ENCODE results near the gene EPB42.

DNA sequence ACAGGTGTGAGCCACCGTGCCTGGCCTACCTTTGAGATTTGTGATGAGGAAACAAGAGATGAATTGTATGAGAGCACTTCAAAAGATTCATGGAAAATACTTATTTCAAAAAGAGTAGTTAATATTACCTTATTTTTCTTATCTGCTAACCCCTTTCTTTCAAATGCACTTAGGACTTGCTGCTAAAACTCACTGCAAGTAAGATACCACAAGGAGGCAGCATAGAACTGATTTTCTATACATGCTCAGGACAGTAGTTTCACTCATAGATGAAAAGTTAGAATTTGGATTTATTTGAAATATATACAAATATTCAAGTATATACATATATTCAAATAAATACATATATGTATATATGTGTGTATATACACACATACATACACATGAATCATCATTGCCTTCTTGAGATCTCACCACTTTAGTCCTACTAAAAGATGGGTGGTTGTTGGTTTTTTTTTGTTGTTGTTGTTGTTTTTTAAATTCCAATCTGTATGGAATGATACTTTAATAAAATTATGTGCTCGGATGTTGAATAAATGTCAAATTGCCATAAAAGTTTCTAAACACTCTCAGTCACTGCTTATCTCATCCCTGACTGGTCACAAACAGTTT, 33.2 kb downstream of the EPB42 start:
- TF ChIP-seq, protein P1, sequence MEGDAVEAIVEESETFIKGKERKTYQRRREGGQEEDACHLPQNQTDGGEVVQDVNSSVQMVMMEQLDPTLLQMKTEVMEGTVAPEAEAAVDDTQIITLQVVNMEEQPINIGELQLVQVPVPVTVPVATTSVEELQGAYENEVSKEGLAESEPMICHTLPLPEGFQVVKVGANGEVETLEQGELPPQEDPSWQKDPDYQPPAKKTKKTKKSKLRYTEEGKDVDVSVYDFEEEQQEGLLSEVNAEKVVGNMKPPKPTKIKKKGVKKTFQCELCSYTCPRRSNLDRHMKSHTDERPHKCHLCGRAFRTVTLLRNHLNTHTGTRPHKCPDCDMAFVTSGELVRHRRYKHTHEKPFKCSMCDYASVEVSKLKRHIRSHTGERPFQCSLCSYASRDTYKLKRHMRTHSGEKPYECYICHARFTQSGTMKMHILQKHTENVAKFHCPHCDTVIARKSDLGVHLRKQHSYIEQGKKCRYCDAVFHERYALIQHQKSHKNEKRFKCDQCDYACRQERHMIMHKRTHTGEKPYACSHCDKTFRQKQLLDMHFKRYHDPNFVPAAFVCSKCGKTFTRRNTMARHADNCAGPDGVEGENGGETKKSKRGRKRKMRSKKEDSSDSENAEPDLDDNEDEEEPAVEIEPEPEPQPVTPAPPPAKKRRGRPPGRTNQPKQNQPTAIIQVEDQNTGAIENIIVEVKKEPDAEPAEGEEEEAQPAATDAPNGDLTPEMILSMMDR (IDR thresholded peaks at IDR 0.05): peak; percentile 36; the same call in 1 of the 2 replicates
- TF ChIP-seq, protein P2, sequence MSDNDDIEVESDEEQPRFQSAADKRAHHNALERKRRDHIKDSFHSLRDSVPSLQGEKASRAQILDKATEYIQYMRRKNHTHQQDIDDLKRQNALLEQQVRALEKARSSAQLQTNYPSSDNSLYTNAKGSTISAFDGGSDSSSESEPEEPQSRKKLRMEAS (CRISPR knock-in tag; IDR thresholded peaks at IDR 0.05): no peak
- TF ChIP-seq, protein P3, sequence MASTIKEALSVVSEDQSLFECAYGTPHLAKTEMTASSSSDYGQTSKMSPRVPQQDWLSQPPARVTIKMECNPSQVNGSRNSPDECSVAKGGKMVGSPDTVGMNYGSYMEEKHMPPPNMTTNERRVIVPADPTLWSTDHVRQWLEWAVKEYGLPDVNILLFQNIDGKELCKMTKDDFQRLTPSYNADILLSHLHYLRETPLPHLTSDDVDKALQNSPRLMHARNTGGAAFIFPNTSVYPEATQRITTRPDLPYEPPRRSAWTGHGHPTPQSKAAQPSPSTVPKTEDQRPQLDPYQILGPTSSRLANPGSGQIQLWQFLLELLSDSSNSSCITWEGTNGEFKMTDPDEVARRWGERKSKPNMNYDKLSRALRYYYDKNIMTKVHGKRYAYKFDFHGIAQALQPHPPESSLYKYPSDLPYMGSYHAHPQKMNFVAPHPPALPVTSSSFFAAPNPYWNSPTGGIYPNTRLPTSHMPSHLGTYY (CRISPR knock-in tag; IDR thresholded peaks at IDR 0.05): no peak
- TF ChIP-seq EMX1 (CRISPR knock-in tag; IDR thresholded peaks at IDR 0.05) (no peak), ESRRA (CRISPR knock-in tag; IDR thresholded peaks at IDR 0.05; ENCODE audit: borderline replicate concordance) (no peak), TEAD4 (CRISPR knock-in tag; IDR thresholded peaks at IDR 0.05) (no peak), SMAD4 (CRISPR knock-in tag; IDR thresholded peaks at IDR 0.05) (no peak), IRF2 (CRISPR knock-in tag; IDR thresholded peaks at IDR 0.05; ENCODE audit: borderline replicate concordance, low read depth) (no peak), TCF7 (CRISPR knock-in tag; IDR thresholded peaks at IDR 0.05; ENCODE audit: low read depth) (no peak), CREM (CRISPR knock-in tag; IDR thresholded peaks at IDR 0.05) (no peak), JUN (CRISPR knock-in tag; IDR thresholded peaks at IDR 0.05) (no peak), ZNF121 (CRISPR knock-in tag; IDR thresholded peaks at IDR 0.05) (no peak)
- TF ChIP-seq, protein P4, sequence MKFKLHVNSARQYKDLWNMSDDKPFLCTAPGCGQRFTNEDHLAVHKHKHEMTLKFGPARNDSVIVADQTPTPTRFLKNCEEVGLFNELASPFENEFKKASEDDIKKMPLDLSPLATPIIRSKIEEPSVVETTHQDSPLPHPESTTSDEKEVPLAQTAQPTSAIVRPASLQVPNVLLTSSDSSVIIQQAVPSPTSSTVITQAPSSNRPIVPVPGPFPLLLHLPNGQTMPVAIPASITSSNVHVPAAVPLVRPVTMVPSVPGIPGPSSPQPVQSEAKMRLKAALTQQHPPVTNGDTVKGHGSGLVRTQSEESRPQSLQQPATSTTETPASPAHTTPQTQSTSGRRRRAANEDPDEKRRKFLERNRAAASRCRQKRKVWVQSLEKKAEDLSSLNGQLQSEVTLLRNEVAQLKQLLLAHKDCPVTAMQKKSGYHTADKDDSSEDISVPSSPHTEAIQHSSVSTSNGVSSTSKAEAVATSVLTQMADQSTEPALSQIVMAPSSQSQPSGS (CRISPR knock-in tag; IDR thresholded peaks at IDR 0.05; ENCODE audit: borderline replicate concordance, low read depth): no peak
- TF ChIP-seq, protein P5, sequence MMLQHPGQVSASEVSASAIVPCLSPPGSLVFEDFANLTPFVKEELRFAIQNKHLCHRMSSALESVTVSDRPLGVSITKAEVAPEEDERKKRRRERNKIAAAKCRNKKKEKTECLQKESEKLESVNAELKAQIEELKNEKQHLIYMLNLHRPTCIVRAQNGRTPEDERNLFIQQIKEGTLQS (CRISPR knock-in tag; conservative IDR thresholded peaks at IDR 0.05): no peak
